ENCODE results near the gene CAPS. TPM values are rescaled to one million over a fixed set of nuclear protein-coding genes. Genes with fewer than 3 reads are reported as not detected.
A peak's percentile ranks its signal among the peaks of the same experiment; 100 is the strongest.

CAPS gene
- total RNA-seq, 2 donors from 2014 or later, result 6.6 to 6.7 TPM

DNA sequence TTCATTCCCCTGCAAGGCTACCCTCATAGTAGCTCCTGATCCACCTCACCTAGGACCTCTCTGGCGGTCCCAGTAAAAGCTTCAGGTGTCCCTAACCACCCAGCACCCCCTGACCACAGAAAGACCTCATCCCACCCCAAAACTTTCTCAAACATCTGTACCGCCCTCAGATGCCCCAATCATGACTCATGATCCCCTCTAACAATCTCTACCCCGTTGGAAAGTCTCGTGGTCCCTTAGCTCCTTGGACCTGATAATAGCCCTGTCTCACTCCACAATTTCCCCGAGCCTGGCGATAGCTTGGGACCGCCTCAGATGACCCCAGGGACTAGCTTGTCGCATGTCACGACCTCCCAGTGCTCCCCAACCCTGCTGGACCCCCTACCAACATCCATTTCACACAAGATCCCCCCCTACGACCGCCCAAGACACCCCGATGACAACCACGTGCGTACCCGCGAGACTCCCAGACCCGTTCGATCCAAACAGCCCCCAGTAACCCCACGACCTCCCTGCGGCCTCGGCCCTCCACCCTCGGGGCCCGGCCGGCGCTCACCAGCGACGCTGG is 10.9 kb upstream of the CAPS start:
- Mint-ChIP-seq H3K27me3 (ENCODE audit: insufficient read depth) (no peaks in the 10 kb centered on the region), H3K9me3 (no peaks in the 10 kb centered on the region), H3K4me3 (peak overlapping the region; percentile 96), H3K27ac (peak overlapping the region; percentile 99), H3K4me1 (peaks cover 3% of the 10 kb centered on the region), H3K36me3 (ENCODE audit: low read depth) (peaks cover 15% of the 10 kb centered on the region)
- peak overlapping the region; percentile 98 for H3K9ac ChIP-seq (ENCODE audit: extremely low read depth, low read length, poor library complexity, severe bottlenecking)
- H3K27me3 ChIP-seq (ENCODE audit: control insufficient read depth, insufficient read depth, low read length, poor library complexity, severe bottlenecking), result no peaks in the 10 kb centered on the region
- no peaks in the 10 kb centered on the region for H3K4me1 ChIP-seq (ENCODE audit: control insufficient read depth, insufficient read depth, low read length)
- H3K36me3 ChIP-seq (ENCODE audit: control insufficient read depth, insufficient read depth, low read length), result peaks cover 6% of the 10 kb centered on the region
- peak overlapping the region; percentile 95 for H3K4me3 ChIP-seq (ENCODE audit: low read length)
- H3K27ac ChIP-seq (ENCODE audit: low read depth, low read length), result peak overlapping the region; percentile 93
- TF ChIP-seq, protein P1, sequence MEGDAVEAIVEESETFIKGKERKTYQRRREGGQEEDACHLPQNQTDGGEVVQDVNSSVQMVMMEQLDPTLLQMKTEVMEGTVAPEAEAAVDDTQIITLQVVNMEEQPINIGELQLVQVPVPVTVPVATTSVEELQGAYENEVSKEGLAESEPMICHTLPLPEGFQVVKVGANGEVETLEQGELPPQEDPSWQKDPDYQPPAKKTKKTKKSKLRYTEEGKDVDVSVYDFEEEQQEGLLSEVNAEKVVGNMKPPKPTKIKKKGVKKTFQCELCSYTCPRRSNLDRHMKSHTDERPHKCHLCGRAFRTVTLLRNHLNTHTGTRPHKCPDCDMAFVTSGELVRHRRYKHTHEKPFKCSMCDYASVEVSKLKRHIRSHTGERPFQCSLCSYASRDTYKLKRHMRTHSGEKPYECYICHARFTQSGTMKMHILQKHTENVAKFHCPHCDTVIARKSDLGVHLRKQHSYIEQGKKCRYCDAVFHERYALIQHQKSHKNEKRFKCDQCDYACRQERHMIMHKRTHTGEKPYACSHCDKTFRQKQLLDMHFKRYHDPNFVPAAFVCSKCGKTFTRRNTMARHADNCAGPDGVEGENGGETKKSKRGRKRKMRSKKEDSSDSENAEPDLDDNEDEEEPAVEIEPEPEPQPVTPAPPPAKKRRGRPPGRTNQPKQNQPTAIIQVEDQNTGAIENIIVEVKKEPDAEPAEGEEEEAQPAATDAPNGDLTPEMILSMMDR (conservative IDR thresholded peaks at IDR 0.05), result no peak
- DNase-seq, result no peak
- WGBS, 2 experiments (ENCODE audit: insufficient coverage in 1 of 2, insufficient read length in 1 of 2), result 0 to 2% methylated on average over 10 to 27 of the region's 27 CpGs
- H3K9me3 ChIP-seq (ENCODE audit: control insufficient read depth, low read length), result no peaks in the 10 kb centered on the region

DNA sequence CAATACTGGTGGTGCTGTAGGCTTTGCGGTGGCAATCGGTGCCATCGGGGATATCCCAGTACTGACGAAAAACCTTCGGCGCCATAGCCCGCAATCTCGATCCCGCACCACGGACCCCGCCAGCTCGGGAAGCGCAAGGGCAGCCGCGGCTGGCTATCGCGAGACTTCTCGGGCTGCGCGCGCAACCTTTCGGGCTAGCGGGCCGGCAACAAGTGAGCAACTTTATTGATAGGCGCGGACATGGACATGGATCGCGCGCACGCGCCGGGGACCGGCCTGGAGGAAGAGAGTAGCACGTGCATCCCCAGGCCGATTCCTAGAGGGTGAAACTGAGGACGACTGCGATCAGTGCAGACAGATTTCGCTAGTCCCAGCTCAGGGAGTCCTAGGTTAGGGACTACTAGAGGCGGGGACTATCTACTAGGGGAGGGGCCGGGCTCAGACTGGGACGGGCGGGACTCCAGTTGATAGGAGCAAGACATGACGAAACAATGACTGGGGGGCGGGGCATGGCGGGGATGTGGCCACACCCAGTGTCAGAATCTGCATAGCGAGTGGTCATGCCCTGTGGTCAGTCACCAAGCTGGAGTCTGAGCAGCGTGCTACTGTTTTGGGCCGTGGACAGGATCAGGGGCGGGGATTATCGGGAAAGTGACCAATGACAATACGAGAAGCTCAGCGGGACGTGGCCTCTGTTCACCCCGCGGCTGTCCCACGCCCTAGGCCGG is 10.3 kb upstream of the CAPS start, which contains the start of gene NDUFA11:
TSS of gene NDUFA11 (minus strand) at position 167 of the 728 bp plus-strand sequence. CDS start at position 85, 82 bp downstream.
- peak; percentile 99 for DNase-seq
- Histone ChIP-seq H3K9ac (ENCODE audit: extremely low read depth, low read length, poor library complexity, severe bottlenecking) (peak within 1 kb of the TSS; percentile 98), H3K36me3 (ENCODE audit: control insufficient read depth, insufficient read depth, low read length) (peaks cover 6% of the 10 kb centered on the region), H3K4me1 (ENCODE audit: control insufficient read depth, insufficient read depth, low read length) (no peaks in the 10 kb centered on the region), H3K27me3 (ENCODE audit: control insufficient read depth, insufficient read depth, low read length, poor library complexity, severe bottlenecking) (no peaks in the 10 kb centered on the region), H3K27ac (ENCODE audit: low read depth, low read length) (peak within 1 kb of the TSS; percentile 93), H3K4me3 (ENCODE audit: low read length) (peak within 1 kb of the TSS; percentile 95), H3K9me3 (ENCODE audit: control insufficient read depth, low read length) (no peaks in the 10 kb centered on the region)
- Mint-ChIP-seq H3K4me1 (peaks cover 3% of the 10 kb centered on the region), H3K27ac (peak within 1 kb of the TSS; percentile 99), H3K9me3 (no peaks in the 10 kb centered on the region), H3K36me3 (ENCODE audit: low read depth) (peaks cover 15% of the 10 kb centered on the region), H3K4me3 (peak within 1 kb of the TSS; percentile 96), H3K27me3 (ENCODE audit: insufficient read depth) (no peaks in the 10 kb centered on the region)
- TF ChIP-seq, protein P1 (conservative IDR thresholded peaks at IDR 0.05), result no peak
- WGBS, 2 experiments (ENCODE audit: insufficient coverage in 1 of 2, insufficient read length in 1 of 2), result 0% methylated on average over 41 to 57 of the region's 57 CpGs

DNA sequence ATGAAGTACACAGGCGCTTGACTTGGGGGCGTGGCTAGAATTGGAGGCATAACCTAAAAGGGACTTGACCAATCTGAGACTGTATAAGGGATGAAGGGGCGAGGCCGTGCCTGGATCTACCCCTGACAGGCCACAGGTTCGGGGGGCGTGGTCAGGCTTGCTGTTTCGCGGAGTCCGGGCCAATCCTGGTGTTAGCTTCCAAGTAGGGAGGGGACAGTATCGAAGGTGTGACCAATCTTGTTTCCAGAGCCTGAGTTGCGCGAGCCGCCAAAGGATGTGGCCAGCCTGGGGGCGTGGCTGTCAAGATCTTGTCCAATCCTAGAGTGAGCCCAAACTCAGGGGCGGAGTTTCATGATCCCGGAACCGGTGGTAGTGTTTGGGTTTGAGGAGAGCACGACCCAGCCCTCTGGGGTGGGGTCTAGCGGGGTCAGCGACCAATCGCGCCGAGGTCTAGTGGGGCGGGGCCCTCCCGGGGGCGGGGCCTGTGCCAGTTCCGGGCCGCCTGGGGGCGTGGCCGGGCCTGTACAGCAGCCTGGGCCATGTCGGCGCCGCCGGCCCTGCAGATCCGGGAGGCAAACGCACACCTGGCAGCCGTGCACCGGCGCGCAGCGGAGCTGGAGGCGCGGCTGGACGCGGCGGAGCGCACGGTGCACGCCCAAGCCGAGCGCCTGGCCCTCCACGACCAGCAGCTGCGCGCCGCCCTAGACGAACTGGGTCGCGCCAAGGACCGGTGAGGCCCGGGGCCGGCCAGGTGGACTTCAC is 9.5 kb upstream of the CAPS start, which contains the start of gene VMAC:
TSS of gene VMAC (plus strand) at position 521 of the 762 bp plus-strand sequence. CDS start at position 540, 19 bp downstream.
- Histone ChIP-seq H3K36me3 (ENCODE audit: control insufficient read depth, insufficient read depth, low read length) (peaks cover 6% of the 10 kb centered on the region), H3K27ac (ENCODE audit: low read depth, low read length) (peak within 1 kb of the TSS; percentile 93), H3K4me1 (ENCODE audit: control insufficient read depth, insufficient read depth, low read length) (no peaks in the 10 kb centered on the region), H3K27me3 (ENCODE audit: control insufficient read depth, insufficient read depth, low read length, poor library complexity, severe bottlenecking) (no peaks in the 10 kb centered on the region), H3K4me3 (ENCODE audit: low read length) (peak within 1 kb of the TSS; percentile 95), H3K9me3 (ENCODE audit: control insufficient read depth, low read length) (no peaks in the 10 kb centered on the region), H3K9ac (ENCODE audit: extremely low read depth, low read length, poor library complexity, severe bottlenecking) (peak within 1 kb of the TSS; percentile 98)
- 0 to 1% methylated on average over 23 to 61 of the region's 61 CpGs for WGBS, 2 experiments (ENCODE audit: insufficient coverage in 1 of 2, insufficient read length in 1 of 2)
- peak within 1 kb of the TSS; percentile 99 for H3K27ac Mint-ChIP-seq
- TF ChIP-seq, protein P1 (conservative IDR thresholded peaks at IDR 0.05), result no peak
- H3K9me3 Mint-ChIP-seq, result no peaks in the 10 kb centered on the region
- no peaks in the 10 kb centered on the region for H3K27me3 Mint-ChIP-seq (ENCODE audit: insufficient read depth)
- H3K36me3 Mint-ChIP-seq (ENCODE audit: low read depth), result peaks cover 17% of the 10 kb centered on the region
- peaks cover 3% of the 10 kb centered on the region for H3K4me1 Mint-ChIP-seq
- H3K4me3 Mint-ChIP-seq, result peak within 1 kb of the TSS; percentile 96
- peak; percentile 100 for DNase-seq
